OCI-LY1 (cell line): Measurements from ENCODE around the gene TMEM235.

ENCODE experiments used
- EZH2 ChIP-seq: fragments of 200-600 bp; sonication (generic), shearing (Covaris generic); IDR thresholded peaks from 2 replicates; pipeline ENCODE4 v1.8.0; 2017; ENCODE audit warnings: borderline replicate concordance, mixed run types, mild to moderate bottlenecking, antibody characterized with exemption, low read length, moderate library complexity, mixed read lengths
- TF ChIP-seq, protein P1 (sequence below): fragments of 200-600 bp; sonication (generic), shearing (Covaris generic); IDR thresholded peaks from 2 replicates; pipeline ENCODE4 v1.5.1; 2017; ENCODE audit warnings: mild to moderate bottlenecking, antibody characterized with exemption, low read length, moderate library complexity, mixed read lengths

DNA sequence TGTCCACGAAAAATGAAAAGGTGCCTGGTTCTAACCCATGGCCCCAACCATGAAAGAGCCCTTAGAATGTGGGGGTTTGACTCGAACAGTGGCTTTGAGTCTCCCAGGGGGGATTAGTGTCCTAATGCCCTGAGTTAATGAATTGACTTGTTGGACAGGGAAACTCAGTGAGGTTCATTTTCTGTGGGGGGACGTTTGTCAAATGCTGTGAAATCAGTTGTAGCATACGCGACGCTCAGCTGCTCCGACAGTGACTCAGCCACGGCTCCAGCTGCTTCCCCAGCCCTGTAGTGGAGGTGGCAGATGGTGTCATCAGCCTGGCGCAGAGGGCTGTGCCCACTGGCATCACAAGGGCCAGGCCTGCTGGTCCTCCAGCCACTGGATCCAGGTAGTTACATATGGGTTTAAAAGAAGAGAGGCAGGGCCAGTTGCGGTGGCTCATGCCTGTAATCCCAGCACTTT is 3.9 kb upstream of the TMEM235 start:
- no peak for TF ChIP-seq EZH2
- TF ChIP-seq, protein P1, sequence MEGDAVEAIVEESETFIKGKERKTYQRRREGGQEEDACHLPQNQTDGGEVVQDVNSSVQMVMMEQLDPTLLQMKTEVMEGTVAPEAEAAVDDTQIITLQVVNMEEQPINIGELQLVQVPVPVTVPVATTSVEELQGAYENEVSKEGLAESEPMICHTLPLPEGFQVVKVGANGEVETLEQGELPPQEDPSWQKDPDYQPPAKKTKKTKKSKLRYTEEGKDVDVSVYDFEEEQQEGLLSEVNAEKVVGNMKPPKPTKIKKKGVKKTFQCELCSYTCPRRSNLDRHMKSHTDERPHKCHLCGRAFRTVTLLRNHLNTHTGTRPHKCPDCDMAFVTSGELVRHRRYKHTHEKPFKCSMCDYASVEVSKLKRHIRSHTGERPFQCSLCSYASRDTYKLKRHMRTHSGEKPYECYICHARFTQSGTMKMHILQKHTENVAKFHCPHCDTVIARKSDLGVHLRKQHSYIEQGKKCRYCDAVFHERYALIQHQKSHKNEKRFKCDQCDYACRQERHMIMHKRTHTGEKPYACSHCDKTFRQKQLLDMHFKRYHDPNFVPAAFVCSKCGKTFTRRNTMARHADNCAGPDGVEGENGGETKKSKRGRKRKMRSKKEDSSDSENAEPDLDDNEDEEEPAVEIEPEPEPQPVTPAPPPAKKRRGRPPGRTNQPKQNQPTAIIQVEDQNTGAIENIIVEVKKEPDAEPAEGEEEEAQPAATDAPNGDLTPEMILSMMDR = no peak
